ENCODE results near the gene PLCB1.

GRCh38 chr20:8265588-8265987 lies 133.5 kb downstream of the PLCB1 start:
- TF ChIP-seq CTCF (conservative IDR thresholded peaks at IDR 0.05; ENCODE audit: low read depth in 2 of 2), result no peak
- no peak for TF ChIP-seq CREB1 (CRISPR knock-in tag; IDR thresholded peaks at IDR 0.05; ENCODE audit: low read depth)
- TF ChIP-seq JUNB (IDR thresholded peaks at IDR 0.05; ENCODE audit: unreplicated experiment), result no peak
- TF ChIP-seq POLR2AphosphoS5 (IDR thresholded peaks at IDR 0.05; ENCODE audit: low read depth), result no peak
- TF ChIP-seq EZH2phosphoT487 (IDR thresholded peaks at IDR 0.05; ENCODE audit: unreplicated experiment), result no peak
- TF ChIP-seq EZH2 (IDR thresholded peaks at IDR 0.05; ENCODE audit: low read depth, unreplicated experiment), result no peak
